GM19452 (cell line): ENCODE results near the gene TBPL2.
"Not testable (repeated sequence)": the region's sequence is repeated elsewhere in the genome, so short reads cannot be mapped to it uniquely, and the experiment has no call there.

Source experiments
- ATAC-seq: cut with Tn5 transposase; IDR thresholded peaks from one replicate; pipeline ENCODE4 v1.9.1; 2021; ENCODE audit not compliant: unreplicated experiment

TBPL2 gene

GRCh38 chr14:55440385-55440784 is at the start of gene TBPL2:
TBPL2 (minus strand) TSS chr14:55440616; CDS start chr14:55440449, 167 bp downstream.
- ATAC-seq: no peak

- ATAC-seq: no peak
These were observed 47.8 kb upstream of the TBPL2 start for GRCh38 chr14:55488204-55488603.

- ATAC-seq: no peak
These were observed 42.7 kb upstream of the TBPL2 start for GRCh38 chr14:55482936-55483605.

- no peak for ATAC-seq
These were observed 41.4 kb upstream of the TBPL2 start for GRCh38 chr14:55481769-55482168.

- ATAC-seq: no peak
These were observed 37.3 kb upstream of the TBPL2 start for GRCh38 chr14:55477680-55478079.

- not testable (repeated sequence) for ATAC-seq
These were observed 36.0 kb upstream of the TBPL2 start for GRCh38 chr14:55476448-55476847.

DNA sequence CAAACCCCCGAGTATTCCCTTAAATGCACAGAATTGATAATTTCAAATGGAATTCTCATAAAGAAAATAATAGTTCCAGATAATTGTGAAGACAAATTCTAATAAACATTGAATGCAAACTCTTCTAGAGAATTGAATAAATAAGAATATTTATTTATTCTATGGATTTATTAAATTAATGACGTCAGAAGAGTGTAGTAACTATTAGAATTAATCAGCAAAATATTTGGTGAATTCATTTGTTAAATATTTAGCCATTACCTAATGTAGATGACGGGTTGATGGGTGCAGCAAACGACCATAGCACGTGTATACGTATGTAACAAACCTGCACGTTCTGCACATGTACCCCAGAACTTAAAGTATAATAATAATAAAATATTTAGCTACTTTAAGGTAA is 33.4 kb upstream of the TBPL2 start:
- no peak for ATAC-seq

GRCh38 chr14:55470025-55470424 is 29.6 kb upstream of the TBPL2 start:
- no peak for ATAC-seq

GRCh38 chr14:55467307-55467706 is 26.9 kb upstream of the TBPL2 start:
- ATAC-seq: no peak

DNA sequence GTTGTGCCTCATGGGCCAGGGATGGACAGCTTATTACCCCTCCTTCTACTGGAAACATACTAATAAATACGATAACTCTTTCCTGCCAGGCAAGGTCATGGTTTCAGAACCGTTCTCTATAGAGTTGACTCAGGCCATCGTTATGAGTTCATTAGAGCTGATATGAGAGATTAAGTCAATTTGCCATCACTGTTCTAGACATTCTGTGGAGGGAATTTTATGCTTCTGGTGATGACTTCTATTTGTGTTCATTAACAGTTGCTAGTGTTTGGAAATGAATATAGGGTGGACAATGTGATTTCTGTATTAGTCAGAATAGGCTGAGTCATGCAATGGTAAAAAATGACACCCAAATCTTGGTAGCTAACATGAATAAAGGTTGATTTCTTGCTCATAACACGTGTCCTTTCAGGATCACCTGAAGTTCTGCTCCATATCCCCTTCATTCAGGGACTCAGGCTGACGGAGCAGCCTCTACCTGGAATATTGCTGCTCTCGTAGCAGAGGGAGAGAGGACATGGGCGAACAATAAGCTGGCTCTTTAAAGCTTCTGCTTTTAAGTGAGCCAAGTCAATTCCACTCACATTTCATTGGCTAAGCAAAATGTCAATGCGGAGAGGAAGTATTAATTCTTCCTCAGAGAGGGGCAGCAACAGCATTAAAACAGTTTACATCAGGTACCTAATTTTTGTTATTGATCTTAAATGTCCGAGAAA is 18.5 kb upstream of the TBPL2 start:
- ATAC-seq: peak; percentile 80

- no peak for ATAC-seq
These were observed 17.1 kb upstream of the TBPL2 start for GRCh38 chr14:55457496-55457895.

GRCh38 chr14:55456411-55456810 is 16.0 kb upstream of the TBPL2 start:
- ATAC-seq: not testable (repeated sequence)

DNA sequence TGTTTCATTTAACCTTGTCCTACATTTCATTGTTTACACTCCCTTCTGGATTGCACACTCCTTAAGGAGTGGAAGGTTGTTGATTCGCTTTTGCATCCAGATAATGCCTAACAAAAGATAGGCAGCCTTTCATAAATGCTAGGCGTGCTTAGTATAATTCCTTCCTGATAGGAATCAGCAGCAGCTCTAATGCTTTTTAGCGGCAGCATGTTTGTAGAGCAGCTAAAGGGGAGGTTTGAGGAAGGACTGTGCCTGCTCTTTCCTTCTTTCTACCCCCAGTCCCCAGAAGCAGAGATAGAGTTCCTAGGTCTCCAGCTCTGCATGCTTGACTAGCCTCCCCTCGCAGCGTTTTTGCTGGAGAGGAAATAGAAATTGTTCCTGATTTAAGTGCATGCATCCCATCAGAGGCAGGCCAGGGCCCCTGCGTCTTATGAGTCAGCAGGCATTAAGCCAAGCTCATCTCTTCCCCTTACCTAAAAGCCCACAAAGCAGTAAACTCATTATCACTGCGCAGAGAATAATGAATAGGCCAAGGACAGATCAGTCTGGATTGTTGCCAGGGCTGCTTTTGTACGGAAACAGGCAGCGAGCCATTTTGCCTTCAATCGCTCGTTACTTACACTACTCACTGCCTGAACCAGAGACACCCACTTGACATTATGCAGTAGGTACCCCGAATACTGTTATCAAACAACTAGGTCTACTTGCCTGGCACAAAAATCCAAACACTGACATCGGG is 14.0 kb upstream of the TBPL2 start:
- no peak for ATAC-seq

DNA sequence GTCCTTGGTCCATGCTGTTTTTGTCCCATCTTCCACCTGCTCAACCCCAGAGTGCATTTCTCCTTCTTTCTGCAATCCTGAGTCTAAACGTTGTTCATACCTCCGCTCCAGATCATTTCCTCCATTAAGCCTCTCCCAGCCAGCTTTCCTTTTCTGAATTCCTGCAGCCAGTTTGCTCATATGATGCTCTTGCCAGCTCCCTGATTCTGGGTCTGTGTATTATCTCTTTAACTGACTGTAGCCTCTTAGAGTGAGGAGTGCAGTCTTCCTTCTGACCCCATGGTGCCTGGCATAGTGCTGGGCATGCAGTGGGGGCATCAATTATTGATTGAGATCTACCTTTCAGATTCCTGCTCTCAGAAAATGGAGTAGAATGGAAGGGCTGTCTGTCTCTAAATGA is 11.5 kb upstream of the TBPL2 start:
- no peak for ATAC-seq

DNA sequence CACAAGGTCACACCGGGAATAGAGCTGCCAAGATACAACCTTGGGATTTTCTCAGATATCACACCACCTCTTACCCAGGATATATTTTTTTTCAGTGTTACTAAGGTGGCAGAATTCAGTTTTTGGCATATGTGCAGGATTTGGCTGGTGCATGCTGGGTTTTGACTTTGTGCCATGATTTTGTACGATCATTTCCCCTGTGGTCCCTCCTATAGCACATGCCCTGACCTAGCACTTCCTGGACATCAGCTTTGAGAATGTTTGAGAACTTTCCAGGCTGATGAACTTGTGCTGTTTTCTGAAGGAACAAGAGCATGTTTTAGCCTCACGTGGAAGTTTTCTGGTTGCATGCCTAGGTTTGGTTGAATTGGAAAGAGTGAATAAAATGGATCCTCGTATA is 11.0 kb upstream of the TBPL2 start:
- no peak for ATAC-seq

- ATAC-seq: no peak
These were observed 10.6 kb upstream of the TBPL2 start for GRCh38 chr14:55450987-55451386.

- no peak for ATAC-seq
These were observed 10.1 kb upstream of the TBPL2 start for GRCh38 chr14:55450539-55450938.

DNA sequence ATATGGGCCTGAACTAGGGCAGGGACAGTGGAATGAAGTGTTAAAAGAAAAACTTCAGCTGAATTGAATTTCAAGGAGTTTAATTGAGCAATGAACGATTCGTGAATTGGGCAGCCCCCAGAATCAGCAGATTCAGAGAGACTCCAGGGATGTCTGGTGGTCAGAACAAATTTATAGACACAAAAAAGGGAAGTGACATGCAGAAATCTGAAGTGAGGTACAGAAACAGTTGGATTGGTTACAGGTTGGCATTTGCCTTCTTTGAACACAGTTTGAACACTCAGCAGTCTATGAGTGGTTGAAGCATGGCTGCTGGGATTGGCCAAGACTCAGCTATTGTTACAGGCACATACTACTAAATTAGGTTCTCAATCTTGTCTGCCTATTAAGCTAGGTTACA is 9.7 kb upstream of the TBPL2 start:
- ATAC-seq: no peak

DNA sequence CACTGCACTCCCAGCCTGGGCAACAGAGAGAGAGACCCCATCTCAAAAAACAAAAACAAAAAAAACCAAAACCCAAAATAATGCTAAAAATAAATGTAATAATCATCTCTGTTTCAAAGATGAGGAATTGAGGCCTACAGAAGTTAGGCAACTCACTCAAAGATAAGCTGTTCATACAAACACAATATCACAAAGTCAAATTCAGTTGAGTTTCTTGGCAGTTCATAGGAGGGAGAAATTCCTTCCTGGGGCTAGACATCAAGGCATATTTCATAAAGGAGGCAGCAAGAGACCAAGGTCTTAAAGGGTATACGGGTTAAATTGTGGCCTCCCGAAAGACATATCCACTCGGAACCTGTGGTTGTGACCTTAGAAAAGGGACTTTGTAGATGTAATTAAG is 8.7 kb upstream of the TBPL2 start:
- ATAC-seq: no peak

- ATAC-seq: no peak
These were observed 7.8 kb upstream of the TBPL2 start for GRCh38 chr14:55448141-55448614.

GRCh38 chr14:55446833-55447232 is 6.4 kb upstream of the TBPL2 start:
- no peak for ATAC-seq
